Umbilical cord (tissue), 2 donors: ENCODE measurements around the gene LSM4. TPM values are rescaled to one million over a fixed set of nuclear protein-coding genes. Genes with fewer than 3 reads are reported as not detected.
A peak's percentile ranks its signal among the peaks of the same experiment; 100 is the strongest.

Experiments
- DNase-seq: peaks from one replicate; pipeline ENCODE4 v3.0.0-alpha.2; 2015; ENCODE audit warnings: low spot score
- total RNA-seq: library from RNA; depleted of rRNA; stranded (reverse); fragments of >200 nt; gene quantifications from one replicate; pipeline ENCODE4 v1.2.3, GENCODE V29; 2014; ENCODE audit warnings: low replicate concordance; ENCODE audit not compliant: insufficient read depth

The LSM4 gene
- total RNA-seq, 1 donor from 2014 or later = 37.6 TPM

GRCh38 chr19:18292810-18293641, 29.9 kb downstream of the LSM4 start:
- peak; percentile 94 for DNase-seq

- no peak for DNase-seq
These were observed 30.4 kb downstream of the LSM4 start for GRCh38 chr19:18292462-18292809.

DNA sequence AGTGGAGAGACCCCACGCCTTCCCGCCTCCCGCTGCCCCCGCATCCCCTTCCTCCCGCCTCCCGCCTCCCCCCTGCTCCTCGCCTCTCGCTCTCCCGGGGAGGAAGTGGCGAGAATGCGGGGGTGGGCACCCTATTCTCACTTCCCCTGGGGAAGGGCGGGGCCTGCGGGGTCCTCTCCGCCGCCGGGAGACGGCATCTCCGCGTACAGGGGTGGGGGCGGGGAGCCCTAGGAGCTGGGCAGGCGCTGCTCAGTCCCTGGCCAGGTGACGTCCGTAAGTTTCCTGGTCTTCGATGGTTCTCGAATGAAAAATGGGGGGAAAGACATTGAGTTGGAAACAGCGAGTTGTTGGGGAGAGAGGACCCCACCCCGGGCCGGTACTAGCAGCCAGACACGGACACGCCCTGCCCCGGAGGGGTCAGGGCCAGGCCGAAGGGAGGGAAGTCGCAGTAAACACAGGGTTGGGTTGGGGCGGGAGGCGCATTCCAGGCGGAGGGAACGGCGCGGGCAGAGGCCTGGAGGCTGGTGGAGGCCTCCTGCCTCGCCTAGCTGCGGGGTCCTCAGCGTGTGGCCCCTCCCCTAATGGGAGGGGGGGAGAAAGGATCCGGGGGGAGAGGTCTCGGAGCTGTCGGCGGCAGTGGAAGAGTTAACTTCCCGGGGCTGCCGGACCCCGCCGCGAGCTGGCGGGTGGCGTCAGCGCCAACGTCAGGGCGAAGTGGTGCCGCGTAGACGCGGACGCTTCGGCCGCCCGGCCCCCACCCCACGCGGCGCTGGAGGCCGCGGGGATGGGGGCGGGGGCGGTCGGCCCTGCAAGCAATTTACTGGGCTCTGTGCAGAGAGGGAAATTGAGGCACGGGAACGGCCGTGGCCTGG, 31.1 kb downstream of the LSM4 start:
- peak; percentile 96 for DNase-seq

- DNase-seq = no peak
These were observed 31.8 kb downstream of the LSM4 start for GRCh38 chr19:18291019-18291524.

DNA sequence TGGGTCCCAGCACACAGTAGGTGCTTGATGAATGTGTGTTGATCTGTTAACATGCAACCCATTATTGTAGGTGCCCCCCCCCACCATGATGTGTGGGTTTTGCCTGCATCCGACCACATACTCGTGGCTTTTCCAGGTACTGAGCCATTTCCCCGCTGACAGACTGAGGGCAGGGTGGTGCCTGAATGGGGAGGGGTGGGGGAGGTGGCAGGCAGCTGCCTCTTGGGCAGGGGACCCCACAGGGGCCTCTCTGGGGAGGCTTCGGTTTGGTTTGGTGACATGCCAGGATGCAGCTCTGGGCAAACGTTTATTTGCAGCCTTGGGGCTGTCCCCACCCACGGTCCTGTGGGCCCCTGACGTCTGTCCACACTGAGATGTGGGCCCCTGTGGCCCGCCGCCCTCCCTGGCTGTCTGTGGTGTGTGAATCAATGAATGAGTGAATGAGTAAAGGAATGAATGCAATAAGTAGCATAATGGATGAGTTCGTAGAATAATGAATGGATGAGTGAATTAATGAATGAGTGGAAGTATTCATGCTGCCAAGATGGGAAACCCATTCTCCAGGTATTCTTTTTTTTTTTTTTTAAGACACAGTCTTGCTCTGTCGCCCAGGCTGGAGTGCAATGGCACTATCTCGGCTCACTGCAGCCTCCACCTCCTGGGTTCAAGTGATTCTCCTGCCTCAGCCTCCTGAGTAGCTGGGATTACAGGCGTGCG, 32.4 kb downstream of the LSM4 start:
- peak; percentile 65 for DNase-seq

DNA sequence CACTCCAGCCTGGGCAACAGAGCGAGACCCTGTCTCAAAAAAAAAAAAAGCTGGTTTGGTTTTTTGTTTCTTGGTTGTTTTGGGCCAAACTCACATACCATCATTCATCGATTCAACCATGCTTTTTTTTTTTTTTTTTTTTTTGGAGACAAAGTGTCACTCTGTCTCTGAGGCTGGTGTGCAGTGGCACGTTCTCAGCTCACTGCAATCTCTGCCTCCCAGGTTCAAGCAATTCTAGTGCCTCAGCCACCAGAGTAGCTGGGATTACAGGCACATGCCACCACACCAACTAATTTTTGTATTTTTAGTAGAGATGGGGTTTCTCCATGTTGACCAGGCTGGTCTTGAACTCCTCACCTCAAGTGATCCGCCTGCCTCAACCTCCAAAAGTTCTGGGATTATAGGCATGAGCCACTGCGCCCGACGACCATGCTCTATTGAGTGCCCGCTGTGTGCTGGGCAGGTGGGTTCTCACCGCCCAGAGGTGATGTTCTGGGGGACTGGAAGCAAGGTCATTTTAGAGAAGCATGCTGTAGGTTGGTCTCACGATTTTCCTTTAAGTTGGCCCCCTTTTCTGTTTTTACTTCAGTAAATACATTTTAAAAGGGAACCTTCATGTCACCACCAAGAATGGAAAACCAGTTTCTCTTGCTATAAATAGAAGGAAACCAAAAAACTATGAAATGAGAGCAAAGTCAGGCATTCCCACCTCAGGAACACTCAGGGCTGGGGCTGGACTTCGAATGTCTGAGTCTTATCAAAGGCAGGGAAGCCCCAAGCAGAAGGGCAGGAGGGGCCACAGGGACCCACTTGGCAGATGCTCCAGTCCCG, 33.2 kb downstream of the LSM4 start:
- peak; percentile 62 for DNase-seq

- DNase-seq = peak; percentile 71
These were observed 34.8 kb downstream of the LSM4 start for GRCh38 chr19:18287836-18288772.

GRCh38 chr19:18286973-18287635, 35.8 kb downstream of the LSM4 start:
- no peak for DNase-seq

GRCh38 chr19:18284712-18285360, 38.0 kb downstream of the LSM4 start:
- no peak for DNase-seq

GRCh38 chr19:18283338-18283737, 39.5 kb downstream of the LSM4 start:
- no peak for DNase-seq

DNA sequence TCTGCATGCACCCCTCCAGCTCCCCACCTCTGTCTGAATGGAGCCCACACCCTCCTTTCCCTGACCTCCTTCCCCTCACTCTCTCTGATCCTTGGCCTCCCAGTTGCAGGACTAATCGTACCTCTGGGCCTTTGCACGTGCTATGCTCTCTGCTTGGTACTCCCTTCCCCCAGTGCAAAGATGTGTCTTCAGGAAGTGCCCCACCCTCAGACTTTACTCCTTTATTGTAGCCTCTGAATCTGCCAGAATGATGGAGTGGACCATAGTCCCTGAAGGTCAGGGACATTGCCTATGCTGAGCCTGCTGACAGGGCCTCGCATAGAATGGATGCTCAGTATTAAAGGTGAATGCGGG, 40.1 kb downstream of the LSM4 start:
- no peak for DNase-seq

GRCh38 chr19:18282021-18282787, 40.7 kb downstream of the LSM4 start:
- peak; percentile 96 for DNase-seq

- peak; percentile 99 for DNase-seq
These were observed 41.5 kb downstream of the LSM4 start, which contains the start of gene JUND for GRCh38 chr19:18281082-18282020. Gene JUND (minus strand): TSS chr19:18281622. CDS start chr19:18281484, 138 bp downstream.

- DNase-seq = peak; percentile 88
These were observed 42.4 kb downstream of the LSM4 start for GRCh38 chr19:18280247-18281081.

DNA sequence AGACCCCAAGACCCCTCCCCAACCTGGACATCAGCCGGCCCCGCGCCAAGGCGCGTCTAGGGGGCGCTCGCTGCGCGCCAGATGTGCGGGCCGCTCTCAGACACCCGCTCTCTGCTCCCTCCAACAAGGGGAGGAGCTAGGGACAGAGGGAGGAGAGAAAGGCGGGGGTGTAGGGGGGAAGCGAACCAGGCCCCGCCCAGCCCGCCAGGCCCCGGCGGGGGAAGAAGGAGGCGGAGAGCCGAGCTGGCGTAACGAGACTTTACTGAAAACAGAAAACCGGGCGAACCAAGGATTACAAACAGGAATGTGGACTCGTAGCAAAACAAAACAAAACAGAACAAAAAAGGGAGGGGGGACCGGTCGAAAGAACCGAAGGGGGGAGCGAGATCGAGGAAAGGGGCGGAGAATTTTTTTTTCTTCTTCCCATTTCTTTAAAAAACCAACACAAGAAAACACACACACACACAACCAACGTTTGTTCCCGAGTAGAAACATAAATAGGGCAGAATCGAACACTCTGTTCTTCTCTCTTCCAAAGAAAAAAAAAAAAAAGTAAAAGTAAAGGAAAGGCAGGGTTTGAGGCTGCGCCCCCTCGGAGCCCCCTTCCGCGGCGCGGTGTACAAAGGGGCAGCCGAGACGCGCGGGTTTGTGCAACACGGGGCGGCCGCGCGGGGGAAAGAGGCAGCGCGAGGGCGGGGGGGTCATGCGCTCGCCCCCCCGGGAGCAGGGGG, 43.2 kb downstream of the LSM4 start:
- peak; percentile 98 for DNase-seq
